Type B pancreatic cell (in vitro differentiated cells): ENCODE data around the gene API5. TPM values are rescaled to one million over a fixed set of nuclear protein-coding genes. Genes with fewer than 3 reads are reported as not detected.

Experiments
- DNase-seq: peaks from one replicate; pipeline ENCODE4 v3.0.0; 2021; ENCODE audit warnings: mixed read lengths; ENCODE audit not compliant: unreplicated experiment; ENCODE audit errors: extremely low spot score
- H3K27ac Mint-ChIP-seq: 2 replicates; pipeline ENCODE4 v1.8.0; 2021; ENCODE audit warnings: mild to moderate bottlenecking, mixed read lengths
- H3K27me3 Mint-ChIP-seq: 2 replicates; pipeline ENCODE4 v1.8.0; 2021; ENCODE audit warnings: mixed read lengths
- H3K36me3 Mint-ChIP-seq: 2 replicates; pipeline ENCODE4 v1.8.0; 2021; ENCODE audit warnings: mixed read lengths
- H3K4me1 Mint-ChIP-seq: one replicate; pipeline ENCODE4 v1.8.0; 2021; ENCODE audit warnings: mixed read lengths; ENCODE audit not compliant: unreplicated experiment
- H3K4me3 Mint-ChIP-seq: 2 replicates; pipeline ENCODE4 v1.8.0; 2021; ENCODE audit warnings: mild to moderate bottlenecking, mixed read lengths
- H3K9me3 Mint-ChIP-seq: 2 replicates; pipeline ENCODE4 v1.8.0; 2021; ENCODE audit warnings: mixed read lengths
- CTCF ChIP-seq: fragments of 200-600 bp; sonication (generic); conservative IDR thresholded peaks from 2 replicates; pipeline ENCODE4 v1.5.0; 2021; ENCODE audit warnings: antibody characterized with exemption, mild to moderate bottlenecking
- long read RNA-seq: library from polyadenylated mRNA; unstranded; transcript quantifications from one replicate; pipeline ENCODE4 v2.0.0, GENCODE V29; 2020
- total RNA-seq: library from RNA; stranded (reverse); gene quantifications from 2 replicates; pipeline ENCODE4 v1.2.1, GENCODE V29; 2021; ENCODE audit warnings: low replicate concordance

API5 gene
- 97.2 and 106 TPM in 2 replicates for total RNA-seq
- long read RNA-seq, transcript API5-208 (14 exons, 1,868 nt) = minor isoform, 33 of 143 reads
- long read RNA-seq, transcript API5-210 (13 exons, 1,760 nt) = minor isoform, 22 of 143 reads
- long read RNA-seq, transcript API5-201 (14 exons, 3,714 nt) = major isoform, 35 of 143 reads
- long read RNA-seq, partial matches to known transcripts = 20 of 143 reads
- long read RNA-seq, other reads (novel, unspliced or antisense) = 33 of 143 reads

- Mint-ChIP-seq H3K36me3 (no peaks in the 10 kb centered on the region), H3K9me3 (no peaks in the 10 kb centered on the region), H3K4me3 (peak within 1 kb of the TSS; percentile 92), H3K4me1 (peaks cover 24% of the 10 kb centered on the region), H3K27ac (peak within 1 kb of the TSS; percentile 92), H3K27me3 (no peaks in the 10 kb centered on the region)
- DNase-seq = peak; percentile 93
- peak; percentile 78 for TF ChIP-seq CTCF
Observed at GRCh38 chr11:43311791-43312607, at the start of gene API5. TSS of gene API5 (plus strand) at chr11:43311996. CDS start at chr11:43312128, 132 bp downstream.

GRCh38 chr11:43267856-43268580 lies 43.8 kb upstream of the API5 start:
- no peak for DNase-seq
- H3K27me3 Mint-ChIP-seq = no peaks in the 10 kb centered on the region
- no peak overlapping the region for H3K27ac Mint-ChIP-seq
- H3K4me3 Mint-ChIP-seq = no peak overlapping the region
- TF ChIP-seq CTCF = no peak
- peaks cover 5% of the 10 kb centered on the region for H3K4me1 Mint-ChIP-seq
- H3K9me3 Mint-ChIP-seq = no peaks in the 10 kb centered on the region
- H3K36me3 Mint-ChIP-seq = no peaks in the 10 kb centered on the region

- peaks cover 5% of the 10 kb centered on the region for H3K4me1 Mint-ChIP-seq
- H3K27me3 Mint-ChIP-seq = no peaks in the 10 kb centered on the region
- TF ChIP-seq CTCF = no peak
- no peak overlapping the region for H3K27ac Mint-ChIP-seq
- H3K9me3 Mint-ChIP-seq = peaks cover 1% of the 10 kb centered on the region
- DNase-seq = no peak
- H3K4me3 Mint-ChIP-seq = no peak overlapping the region
- H3K36me3 Mint-ChIP-seq = no peaks in the 10 kb centered on the region
Observed at GRCh38 chr11:43268786-43269185, 43.0 kb upstream of the API5 start.

GRCh38 chr11:43269254-43269918 lies 42.4 kb upstream of the API5 start:
- no peak for DNase-seq
- Mint-ChIP-seq H3K4me3 (no peak overlapping the region), H3K36me3 (no peaks in the 10 kb centered on the region), H3K4me1 (peaks cover 5% of the 10 kb centered on the region), H3K9me3 (peaks cover 6% of the 10 kb centered on the region), H3K27ac (no peak overlapping the region), H3K27me3 (no peaks in the 10 kb centered on the region)
- TF ChIP-seq CTCF = no peak

- H3K27ac Mint-ChIP-seq = no peak overlapping the region
- no peak for DNase-seq
- H3K4me3 Mint-ChIP-seq = no peak overlapping the region
- TF ChIP-seq CTCF = no peak
- peaks cover 5% of the 10 kb centered on the region for H3K4me1 Mint-ChIP-seq
- peaks cover 6% of the 10 kb centered on the region for H3K9me3 Mint-ChIP-seq
- H3K36me3 Mint-ChIP-seq = no peaks in the 10 kb centered on the region
- H3K27me3 Mint-ChIP-seq = no peaks in the 10 kb centered on the region
Observed at GRCh38 chr11:43270468-43270867, 41.3 kb upstream of the API5 start.
